ENCODE data around the gene PXYLP1. TPM values are rescaled to one million over a fixed set of nuclear protein-coding genes. Genes with fewer than 3 reads are reported as not detected.

PXYLP1 gene
- total RNA-seq, 4 donors from 2014 or later, result 5.5 to 16.2 (median 9.8) TPM

- DNase-seq (ENCODE audit: low spot score) (no peak), ATAC-seq (ENCODE audit: low FRiP score) (no peak)
- TF ChIP-seq CTCF (IDR thresholded peaks at IDR 0.05), result no peak
Measured at GRCh38 chr3:141275032-141275422, 43.4 kb downstream of the PXYLP1 start.

GRCh38 chr3:141275511-141275910 lies 43.9 kb downstream of the PXYLP1 start:
- DNase-seq (ENCODE audit: low spot score) (no peak), ATAC-seq (ENCODE audit: low FRiP score) (no peak)
- no peak for TF ChIP-seq CTCF (IDR thresholded peaks at IDR 0.05)

- no peak for ATAC-seq (ENCODE audit: low FRiP score)
- TF ChIP-seq CTCF (IDR thresholded peaks at IDR 0.05), result no peak
- DNase-seq (ENCODE audit: low spot score), result no peak
Measured at GRCh38 chr3:141275973-141276372, 44.3 kb downstream of the PXYLP1 start.

- DNase-seq (ENCODE audit: low spot score) (no peak), ATAC-seq (ENCODE audit: low FRiP score) (no peak)
- TF ChIP-seq CTCF (IDR thresholded peaks at IDR 0.05), result no peak
Measured at GRCh38 chr3:141276398-141276797, 44.8 kb downstream of the PXYLP1 start.

- no peak for DNase-seq (ENCODE audit: low spot score)
- no peak for ATAC-seq (ENCODE audit: low FRiP score)
- TF ChIP-seq CTCF (IDR thresholded peaks at IDR 0.05), result no peak
Measured at GRCh38 chr3:141277451-141277850, 45.8 kb downstream of the PXYLP1 start.

GRCh38 chr3:141278196-141279076 lies 46.8 kb downstream of the PXYLP1 start:
- DNase-seq (ENCODE audit: low spot score), result no peak
- ATAC-seq (ENCODE audit: low FRiP score), result no peak
- TF ChIP-seq CTCF (IDR thresholded peaks at IDR 0.05), result no peak

Measured in omental fat pad (tissue), 4 donors.